LNCaP clone FGC (cell line): ENCODE results near the gene CS.
A peak's percentile ranks its signal among the peaks of the same experiment; 100 is the strongest.
"Not testable (repeated sequence)": the region's sequence is repeated elsewhere in the genome, so short reads cannot be mapped to it uniquely, and the experiment has no call there.

Source experiments
- DNase-seq: peaks from one replicate; pipeline ENCODE4 v3.0.0-alpha.2; 2011; ENCODE audit warnings: low read depth
- H3K4me3 ChIP-seq: 2 replicates; pipeline ENCODE4 v1.5.1; 2011; ENCODE audit warnings: mild to moderate bottlenecking, low read depth, low read length, control low read depth
- TF ChIP-seq, protein P1 (sequence below): IDR thresholded peaks from 2 replicates; pipeline ENCODE4 v1.5.1; 2012; ENCODE audit warnings: mild to moderate bottlenecking; ENCODE audit not compliant: control insufficient read depth, insufficient read depth; ENCODE audit errors: extremely low read depth

Gene CS

DNA sequence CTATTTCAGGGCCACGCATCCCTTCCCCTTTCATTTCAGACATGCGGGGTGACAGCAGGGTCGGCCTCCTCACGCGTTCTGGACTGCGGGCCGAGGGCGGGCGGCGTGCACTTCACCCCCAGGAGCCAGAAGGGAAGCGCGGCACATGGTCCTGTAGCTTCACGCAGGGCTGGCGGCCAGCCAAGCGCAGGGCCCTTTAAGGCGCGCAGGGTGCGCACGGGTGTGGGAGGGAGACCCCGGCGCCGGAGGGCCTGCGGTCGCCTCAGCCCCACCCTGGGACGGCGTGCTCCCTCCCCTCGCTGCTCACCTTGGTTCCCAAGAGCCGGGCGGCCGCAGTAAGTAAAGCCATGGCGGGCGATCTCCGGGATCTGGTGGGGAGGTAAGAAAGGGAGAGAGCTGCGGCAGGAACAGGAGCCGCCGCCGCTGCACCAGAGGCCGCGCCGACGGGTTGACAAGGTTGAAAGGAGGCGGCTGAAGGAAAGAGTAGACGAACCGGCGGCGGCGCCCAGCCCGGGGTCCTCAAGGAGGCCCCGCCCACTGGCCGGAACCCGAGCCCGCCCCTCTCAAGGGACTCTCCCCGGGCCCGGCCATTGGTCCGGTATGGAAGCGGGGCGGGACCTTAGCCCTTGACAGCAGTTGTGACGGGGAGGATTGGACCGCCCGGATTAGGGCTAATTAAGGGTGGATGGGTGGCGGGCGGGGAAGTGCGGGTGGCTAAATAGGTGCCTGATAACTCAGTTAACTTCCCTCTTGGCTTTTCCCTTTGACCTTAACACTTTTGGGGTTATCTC is at the start of gene CS:
Gene CS, minus strand, starts transcription at position 478 of the 791 bp plus-strand sequence. Its CDS starts 129 bp downstream, at position 349.
- TF ChIP-seq, protein P1, sequence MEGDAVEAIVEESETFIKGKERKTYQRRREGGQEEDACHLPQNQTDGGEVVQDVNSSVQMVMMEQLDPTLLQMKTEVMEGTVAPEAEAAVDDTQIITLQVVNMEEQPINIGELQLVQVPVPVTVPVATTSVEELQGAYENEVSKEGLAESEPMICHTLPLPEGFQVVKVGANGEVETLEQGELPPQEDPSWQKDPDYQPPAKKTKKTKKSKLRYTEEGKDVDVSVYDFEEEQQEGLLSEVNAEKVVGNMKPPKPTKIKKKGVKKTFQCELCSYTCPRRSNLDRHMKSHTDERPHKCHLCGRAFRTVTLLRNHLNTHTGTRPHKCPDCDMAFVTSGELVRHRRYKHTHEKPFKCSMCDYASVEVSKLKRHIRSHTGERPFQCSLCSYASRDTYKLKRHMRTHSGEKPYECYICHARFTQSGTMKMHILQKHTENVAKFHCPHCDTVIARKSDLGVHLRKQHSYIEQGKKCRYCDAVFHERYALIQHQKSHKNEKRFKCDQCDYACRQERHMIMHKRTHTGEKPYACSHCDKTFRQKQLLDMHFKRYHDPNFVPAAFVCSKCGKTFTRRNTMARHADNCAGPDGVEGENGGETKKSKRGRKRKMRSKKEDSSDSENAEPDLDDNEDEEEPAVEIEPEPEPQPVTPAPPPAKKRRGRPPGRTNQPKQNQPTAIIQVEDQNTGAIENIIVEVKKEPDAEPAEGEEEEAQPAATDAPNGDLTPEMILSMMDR, result no peak
- peak; percentile 95 for DNase-seq
- peak within 1 kb of the TSS; percentile 98 for H3K4me3 ChIP-seq

DNA sequence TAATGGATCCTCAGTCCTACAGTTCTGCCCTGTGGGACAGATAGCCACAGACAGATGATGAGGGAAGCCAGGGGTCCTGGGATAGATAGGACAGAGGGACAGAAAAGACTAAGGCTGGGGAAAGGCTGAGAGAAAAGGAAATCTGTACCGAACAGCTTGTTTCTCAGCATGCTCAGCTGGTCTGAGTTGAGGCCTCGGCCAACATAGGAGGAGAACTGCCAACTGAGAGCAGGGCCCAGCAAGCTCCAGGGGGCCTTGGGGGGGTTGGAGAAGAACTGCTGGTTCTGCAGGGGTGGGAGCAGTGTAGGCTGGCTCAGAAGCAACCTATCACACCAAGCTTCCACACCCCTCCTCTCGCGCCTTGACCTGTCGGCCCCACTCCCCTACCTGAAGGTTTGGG is 48.6 kb upstream of the CS start:
- no peak overlapping the region for H3K4me3 ChIP-seq
- TF ChIP-seq, protein P1, result no peak
- DNase-seq, result no peak

DNA sequence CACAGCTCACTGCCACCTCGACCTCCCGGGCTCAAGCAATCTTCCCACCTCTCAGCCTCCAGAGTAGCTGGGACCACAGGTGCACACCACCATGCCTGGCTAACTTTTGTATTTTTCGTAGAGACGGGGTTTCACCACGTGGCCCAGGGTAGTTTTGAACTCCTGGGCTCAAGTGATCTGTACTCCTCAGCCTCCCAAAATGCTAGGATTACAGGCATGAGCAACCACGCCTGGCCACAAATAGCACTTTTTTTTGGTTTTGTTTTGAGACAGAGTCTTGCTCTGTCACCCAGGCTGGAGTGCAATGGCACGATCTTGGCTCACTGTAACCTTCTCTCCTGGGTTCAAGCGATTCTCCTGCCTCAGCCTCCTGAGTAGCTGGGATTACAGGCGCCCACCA is 47.1 kb upstream of the CS start:
- DNase-seq, result not testable (repeated sequence)

DNA sequence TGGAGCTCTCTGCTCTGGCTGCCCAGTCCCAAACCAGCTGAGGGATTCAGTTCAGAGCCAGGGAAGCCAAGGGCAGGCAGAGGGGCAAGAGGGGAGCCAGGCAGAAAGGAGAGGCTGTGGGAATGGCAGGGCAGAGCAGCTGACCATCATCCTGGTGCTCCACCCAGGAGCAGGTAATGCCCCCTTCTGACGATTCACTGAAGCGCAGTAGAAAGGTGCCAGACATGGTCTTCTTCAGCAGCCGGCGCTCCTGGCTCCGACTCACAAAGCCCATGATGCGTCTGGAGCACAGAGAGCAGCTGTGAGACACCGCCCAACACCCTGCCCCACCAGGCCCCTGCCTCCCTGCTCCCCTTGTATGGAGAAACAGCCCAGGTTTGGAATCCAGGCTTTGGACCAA is 46.5 kb upstream of the CS start:
- no peak for DNase-seq
- TF ChIP-seq, protein P1, result no peak
- no peak overlapping the region for H3K4me3 ChIP-seq

More for the DNA sequence above, 47.1 kb upstream of the CS start:
- H3K4me3 ChIP-seq, result not testable (repeated sequence)

DNA sequence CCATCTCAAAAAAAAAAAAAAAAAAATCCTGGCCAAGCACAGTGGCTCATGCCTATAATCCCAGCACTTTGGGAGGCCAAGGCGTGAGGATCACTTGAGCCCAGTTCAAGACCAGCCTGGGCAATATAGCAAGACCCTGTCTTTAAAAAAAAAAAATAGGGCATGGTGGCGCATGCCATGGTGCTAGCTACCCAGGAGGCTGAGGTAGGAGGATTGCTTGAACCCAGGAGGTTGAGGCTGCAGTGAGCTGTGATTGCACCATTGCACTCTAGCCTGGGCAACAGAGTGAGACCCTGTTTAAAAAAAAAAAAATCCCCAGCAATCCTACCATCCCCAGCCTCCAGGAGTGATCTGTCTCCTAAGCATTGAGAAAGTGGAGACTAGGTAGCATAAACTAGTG is 42.2 kb upstream of the CS start:
- not testable (repeated sequence) for H3K4me3 ChIP-seq, DNase-seq

DNA sequence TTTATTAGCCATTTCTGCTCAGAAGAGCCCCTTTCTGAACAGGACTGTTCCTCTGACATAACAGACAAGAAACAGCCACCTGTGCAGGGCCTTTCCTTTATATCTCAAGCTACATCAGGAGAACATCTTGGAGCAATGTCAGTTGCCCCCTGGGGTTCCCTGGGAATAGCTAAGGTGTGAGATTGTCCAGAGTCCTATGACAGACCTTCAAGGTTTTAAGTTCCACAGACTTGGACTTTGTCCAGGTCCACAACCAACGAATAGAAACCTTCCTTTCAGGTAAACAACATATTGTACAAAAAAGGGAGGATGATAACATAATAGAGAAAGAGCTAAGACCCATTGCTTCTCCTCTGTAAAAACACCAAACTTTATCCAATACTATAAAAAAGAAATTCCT is 41.5 kb upstream of the CS start:
- no peak for DNase-seq
- TF ChIP-seq, protein P1, result no peak

DNA sequence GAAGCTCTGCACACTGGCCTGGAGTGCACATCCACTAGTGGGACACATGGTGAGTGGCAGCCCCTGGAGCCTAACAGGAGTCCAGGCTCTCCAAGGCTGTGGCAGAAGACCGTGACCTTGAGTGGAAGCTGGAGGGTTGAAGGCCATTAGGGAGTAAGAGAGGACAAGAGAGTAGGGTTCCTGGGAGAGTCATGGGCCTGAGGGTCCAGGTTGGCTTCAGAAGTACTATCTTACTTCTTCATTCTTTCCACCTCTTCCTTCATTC is 39.0 kb upstream of the CS start:
- H3K4me3 ChIP-seq, result no peak overlapping the region
- no peak for DNase-seq
- TF ChIP-seq, protein P1, result no peak

More for the DNA sequence above, 41.5 kb upstream of the CS start:
- H3K4me3 ChIP-seq, result no peak overlapping the region

DNA sequence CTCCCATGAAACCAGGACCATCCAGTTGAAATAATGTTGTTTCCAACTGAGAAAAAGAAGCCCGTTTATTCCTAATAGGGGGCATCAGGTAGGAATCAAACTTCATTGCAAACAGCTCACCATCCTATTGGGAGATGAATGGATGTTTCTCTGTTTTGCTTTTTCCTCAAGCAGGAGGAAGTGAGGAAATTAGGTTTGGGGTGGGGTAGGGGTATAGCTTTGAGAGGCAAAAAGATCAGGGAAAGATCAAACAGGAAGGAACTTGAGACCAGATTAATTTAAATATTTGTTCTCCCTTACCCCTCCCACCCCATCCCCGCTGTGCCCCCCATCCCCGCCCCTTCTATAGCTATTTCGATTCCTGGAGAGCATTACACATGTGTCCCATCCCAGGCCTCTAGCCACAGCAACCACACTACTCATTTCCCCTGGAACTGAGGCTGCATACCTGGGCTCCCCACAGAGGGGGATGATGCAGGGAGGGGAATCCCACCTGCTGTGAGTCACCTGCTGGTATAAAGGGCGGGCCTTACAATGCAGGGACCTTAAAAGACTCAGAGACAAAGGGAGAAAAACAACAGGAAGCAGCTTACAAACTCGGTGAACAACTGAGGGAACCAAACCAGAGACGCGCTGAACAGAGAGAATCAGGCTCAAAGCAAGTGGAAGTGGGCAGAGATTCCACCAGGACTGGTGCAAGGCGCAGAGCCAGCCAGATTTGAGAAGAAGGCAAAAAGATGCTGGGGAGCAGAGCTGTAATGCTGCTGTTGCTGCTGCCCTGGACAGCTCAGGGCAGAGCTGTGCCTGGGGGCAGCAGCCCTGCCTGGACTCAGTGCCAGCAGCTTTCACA is 38.4 kb upstream of the CS start, which contains the start of gene IL23A:
Gene IL23A, plus strand, starts transcription at position 577 of the 850 bp plus-strand sequence. Its CDS starts 161 bp downstream, at position 738.
- H3K4me3 ChIP-seq, result no peak within 1 kb of the TSS
- no peak for DNase-seq
- TF ChIP-seq, protein P1, result no peak
